GM12878 (cell line): ENCODE data around the gene BPIFA1.

Experiments
- BACH1 ChIP-seq: fragments of 450-650 bp; IDR thresholded peaks from 2 replicates; pipeline ENCODE4 v1.6.1; 2017; ENCODE audit warnings: mild to moderate bottlenecking, borderline replicate concordance
- CTCF ChIP-seq, 3 experiments: IDR thresholded peaks in 2 of 3; conservative IDR thresholded peaks in 1 of 3; 2 replicates each; pipeline ENCODE4 v1.5.1; 2011; ENCODE audit warnings: low read depth in 3 of 3, low read length in 3 of 3, mild to moderate bottlenecking in 3 of 3, control low read depth in 2 of 3, moderate library complexity in 2 of 3, inconsistent platforms in 1 of 3, mixed read lengths in 1 of 3; ENCODE audit not compliant: control insufficient read depth in 2 of 3, insufficient read depth in 1 of 3; ENCODE audit errors: extremely low read depth in 1 of 3
- ESRRA ChIP-seq: IDR thresholded peaks from 2 replicates; pipeline ENCODE4 v1.6.1; 2012; ENCODE audit warnings: mild to moderate bottlenecking, low read length, improper control_type of control experiment
- EZH2 ChIP-seq: IDR thresholded peaks from 2 replicates; pipeline ENCODE4 v1.6.1; 2012; ENCODE audit warnings: low read depth, mild to moderate bottlenecking, control low read depth, inconsistent platforms, low read length, borderline replicate concordance; ENCODE audit not compliant: control insufficient read depth
- MTA2 ChIP-seq: fragments of 450-650 bp; IDR thresholded peaks from 2 replicates; pipeline ENCODE4 v1.6.1; 2016; ENCODE audit warnings: low read depth, mild to moderate bottlenecking, moderate library complexity
- NRF1 ChIP-seq: conservative IDR thresholded peaks from 2 replicates; pipeline ENCODE4 v1.6.1; 2011; ENCODE audit warnings: mild to moderate bottlenecking, low read depth, low read length, improper control_type of control experiment
- ZBED1 ChIP-seq: IDR thresholded peaks from 2 replicates; pipeline ENCODE4 v1.6.1; 2016; ENCODE audit warnings: borderline replicate concordance
- ZNF24 ChIP-seq: fragments of 450-650 bp; IDR thresholded peaks from 2 replicates; pipeline ENCODE4 v1.6.1; 2017; ENCODE audit warnings: antibody characterized with exemption, mild to moderate bottlenecking

GRCh38 chr20:33210371-33210770, 25.4 kb upstream of the BPIFA1 start:
- no peak for TF ChIP-seq CTCF (IDR thresholded peaks at IDR 0.05 in 2 of 3, conservative IDR thresholded peaks at IDR 0.05 in 1 of 3; ENCODE audit: control insufficient read depth in 2 of 3, extremely low read depth in 1 of 3, insufficient read depth in 1 of 3, low read depth in 3 of 3, low read length in 3 of 3)
- no peak for TF ChIP-seq ESRRA
- TF ChIP-seq ZNF24 = no peak
- TF ChIP-seq ZBED1 = no peak
- TF ChIP-seq BACH1 = no peak
- no peak for TF ChIP-seq MTA2
- no peak for TF ChIP-seq NRF1
- no peak for TF ChIP-seq EZH2
